GM23338 (cell line): ENCODE data around the gene AACS. TPM values are rescaled to one million over a fixed set of nuclear protein-coding genes. Genes with fewer than 3 reads are reported as not detected.

Source experiments
- ATAC-seq: fragments of 200-7000 bp; cut with Tn5 transposase; 3 replicates; pipeline ENCODE4 v1.9.1; 2020
- DNase-seq: peaks from one replicate; pipeline ENCODE4 v3.0.0-alpha.2; 2015; ENCODE audit warnings: low spot score
- H2AFZ ChIP-seq: fragments of 200-600 bp; sonication (generic); 2 replicates; pipeline ENCODE4 v1.8.0; 2016; ENCODE audit warnings: antibody characterized with exemption, mild to moderate bottlenecking, moderate library complexity
- H3F3A ChIP-seq: fragments of 200-600 bp; sonication (generic); replicated peaks from 2 replicates; pipeline ENCODE4 v1.8.0; 2017; ENCODE audit warnings: antibody characterized with exemption, mixed run types, low read depth
- H3K27ac ChIP-seq: fragments of 200-600 bp; sonication (generic); 2 replicates; pipeline ENCODE4 v1.6.1; 2016; ENCODE audit warnings: low read depth
- H3K27me3 ChIP-seq: fragments of 200-600 bp; sonication (generic); 2 replicates; pipeline ENCODE4 v1.8.0; 2016; ENCODE audit warnings: mild to moderate bottlenecking, mixed run types, moderate library complexity; ENCODE audit not compliant: insufficient read depth
- H3K36me3 ChIP-seq: fragments of 200-600 bp; sonication (generic); 2 replicates; pipeline ENCODE4 v1.8.0; 2016; ENCODE audit warnings: mild to moderate bottlenecking; ENCODE audit not compliant: insufficient read depth
- H3K4me1 ChIP-seq: fragments of 200-600 bp; sonication (generic); 2 replicates; pipeline ENCODE4 v1.8.0; 2016; ENCODE audit warnings: mild to moderate bottlenecking, moderate library complexity; ENCODE audit not compliant: insufficient read depth
- H3K4me2 ChIP-seq: fragments of 200-600 bp; sonication (generic); 2 replicates; pipeline ENCODE4 v1.7.1; 2017; ENCODE audit warnings: mixed run types
- H3K4me3 ChIP-seq: fragments of 200-600 bp; sonication (generic); 2 replicates; pipeline ENCODE4 v1.6.1; 2016; ENCODE audit warnings: mixed run types
- H3K79me2 ChIP-seq: fragments of 200-600 bp; sonication (generic); replicated peaks from 2 replicates; pipeline ENCODE4 v1.8.0; 2017; ENCODE audit warnings: mild to moderate bottlenecking; ENCODE audit not compliant: insufficient read depth
- H3K9me2 ChIP-seq: fragments of 200-600 bp; sonication (generic); 2 replicates; pipeline ENCODE4 v1.8.0; 2017; ENCODE audit not compliant: insufficient read depth
- H4K20me1 ChIP-seq: fragments of 200-600 bp; sonication (generic); replicated peaks from 2 replicates; pipeline ENCODE4 v1.8.0; 2017; ENCODE audit warnings: mild to moderate bottlenecking; ENCODE audit not compliant: insufficient read depth
- H3K27ac Mint-ChIP-seq: 2 replicates; pipeline ENCODE4 v1.8.0; 2020; ENCODE audit warnings: inconsistent platforms, mild to moderate bottlenecking, moderate library complexity, mixed read lengths
- H3K27me3 Mint-ChIP-seq: 3 replicates; pipeline ENCODE4 v1.8.0; 2022; ENCODE audit warnings: low read depth, mild to moderate bottlenecking, moderate library complexity, mixed read lengths, inconsistent platforms; ENCODE audit not compliant: insufficient read depth, poor library complexity
- H3K36me3 Mint-ChIP-seq: 3 replicates; pipeline ENCODE4 v1.8.0; 2021; ENCODE audit warnings: low read depth, mild to moderate bottlenecking, inconsistent platforms, moderate library complexity, mixed read lengths
- H3K4me1 Mint-ChIP-seq: 3 replicates; pipeline ENCODE4 v1.8.0; 2020; ENCODE audit warnings: mild to moderate bottlenecking, inconsistent platforms, mixed read lengths
- H3K4me3 Mint-ChIP-seq: 3 replicates; pipeline ENCODE4 v1.8.0; 2021; ENCODE audit warnings: moderate library complexity, mild to moderate bottlenecking, inconsistent platforms, mixed read lengths
- H3K9me3 Mint-ChIP-seq: 3 replicates; pipeline ENCODE4 v1.8.0; 2020; ENCODE audit warnings: moderate library complexity, mild to moderate bottlenecking, inconsistent platforms, mixed read lengths
- EZH2 ChIP-seq: fragments of 200-600 bp; sonication (generic); IDR thresholded peaks from one replicate; pipeline ENCODE4 v1.8.0; 2017; ENCODE audit warnings: antibody characterized with exemption, mild to moderate bottlenecking, low read depth; ENCODE audit not compliant: unreplicated experiment
- NANOG ChIP-seq: IDR thresholded peaks from 2 replicates; pipeline ENCODE4 v1.6.1; 2016; ENCODE audit warnings: antibody characterized with exemption, borderline replicate concordance
- STAT1 ChIP-seq: IDR thresholded peaks from one replicate; pipeline ENCODE4 v1.6.1; 2016; ENCODE audit warnings: antibody characterized with exemption; ENCODE audit not compliant: unreplicated experiment
- ZNF114 ChIP-seq: fragments of 250-450 bp; sonication (Bioruptor Pico); IDR thresholded peaks from 2 replicates; pipeline ENCODE4 v1.5.0; 2020; ENCODE audit warnings: mild to moderate bottlenecking, moderate library complexity
- ZNF462 ChIP-seq: fragments of 250-450 bp; sonication (Bioruptor Pico); IDR thresholded peaks from 2 replicates; pipeline ENCODE4 v1.5.0; 2020; ENCODE audit warnings: mild to moderate bottlenecking, moderate library complexity
- polyA plus RNA-seq: library from polyadenylated mRNA; unstranded; fragments of >200 nt; fragmentation: Nextera tagmentation; extraction: Ambion mirVana; gene quantifications from 2 replicates; pipeline ENCODE4 v1.2.1, GENCODE V29; 2016
- total RNA-seq: library from RNA; depleted of rRNA; stranded (reverse); fragments of >200 nt; shearing (Covaris generic); gene quantifications from 2 replicates; pipeline ENCODE4 v1.2.3, GENCODE V29; 2014
- TF ChIP-seq, protein P1 (sequence below), 2 experiments: fragments of 200-600 bp in 1 of 2; sonication (generic) in 1 of 2; conservative IDR thresholded peaks; 2 replicates each; pipeline versions ENCODE4 v1.5.1 to v1.6.1; 2016 to 2017; ENCODE audit warnings: antibody characterized with exemption in 2 of 2, low read depth in 2 of 2, mild to moderate bottlenecking in 2 of 2, moderate library complexity in 1 of 2

AACS gene
- total and polyA plus RNA-seq, 2 experiments from 2014 or later = 31.1 to 64.4 TPM

DNA sequence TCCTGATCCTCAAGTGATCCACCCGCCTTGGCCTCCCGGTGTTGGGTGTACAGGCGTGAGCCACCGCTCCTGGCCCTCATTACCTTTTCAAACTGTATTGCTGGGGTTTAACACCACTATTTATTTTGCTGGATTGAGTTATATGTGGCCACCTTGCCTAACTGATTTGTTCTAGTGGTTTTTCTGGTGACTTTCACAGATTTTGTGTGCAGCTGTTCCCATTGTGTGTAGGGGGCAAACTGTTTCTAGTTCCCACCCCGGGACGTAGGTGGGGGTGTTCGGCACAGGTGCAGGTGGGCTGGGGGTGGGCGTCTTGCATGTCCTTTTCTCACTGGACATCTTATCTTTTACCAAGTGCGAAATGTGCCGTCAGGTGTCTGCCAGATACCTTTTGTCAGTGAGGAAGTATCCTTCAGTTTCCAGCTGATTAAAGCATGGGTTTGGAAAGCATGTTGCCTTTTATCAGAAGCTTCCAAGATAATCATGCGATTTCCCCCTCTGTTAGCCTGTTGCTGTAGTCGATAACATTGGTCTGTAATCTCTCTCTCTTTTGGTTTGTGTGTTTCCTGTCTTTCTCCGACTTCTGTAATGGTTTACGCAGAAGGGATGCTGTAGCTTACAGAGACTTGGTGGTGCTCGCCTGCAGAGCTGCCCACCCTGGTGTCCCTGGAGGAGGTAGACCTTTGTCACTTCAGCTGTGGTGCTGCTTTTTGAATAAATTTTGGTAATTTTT is 33.6 kb downstream of the AACS start:
- Histone ChIP-seq H3K4me2 (no peak overlapping the region), H3F3A (0 out of 2 replicates have a peak, but pooled peaks cover 7% of the 10 kb centered on the region), H2AFZ (no peak overlapping the region), H3K4me3 (no peak overlapping the region), H4K20me1 (peaks cover 23% of the 10 kb centered on the region), H3K4me1 (no peaks in the 10 kb centered on the region), H3K27me3 (no peaks in the 10 kb centered on the region), H3K79me2 (peaks cover 49% of the 10 kb centered on the region), H3K36me3 (peaks cover 10% of the 10 kb centered on the region), H3K27ac (no peak overlapping the region), H3K9me2 (no peaks in the 10 kb centered on the region)
- Mint-ChIP-seq H3K9me3 (no peaks in the 10 kb centered on the region; the same call in 1 of the 3 replicates), H3K4me1 (peaks cover 9% of the 10 kb centered on the region; the same call in 1 of the 3 replicates), H3K4me3 (no peak overlapping the region), H3K27me3 (peaks cover 10% of the 10 kb centered on the region), H3K36me3 (peaks cover 15% of the 10 kb centered on the region), H3K27ac (no peak overlapping the region)
- DNase-seq = no peak
- ATAC-seq = no peak
- TF ChIP-seq, protein P1, sequence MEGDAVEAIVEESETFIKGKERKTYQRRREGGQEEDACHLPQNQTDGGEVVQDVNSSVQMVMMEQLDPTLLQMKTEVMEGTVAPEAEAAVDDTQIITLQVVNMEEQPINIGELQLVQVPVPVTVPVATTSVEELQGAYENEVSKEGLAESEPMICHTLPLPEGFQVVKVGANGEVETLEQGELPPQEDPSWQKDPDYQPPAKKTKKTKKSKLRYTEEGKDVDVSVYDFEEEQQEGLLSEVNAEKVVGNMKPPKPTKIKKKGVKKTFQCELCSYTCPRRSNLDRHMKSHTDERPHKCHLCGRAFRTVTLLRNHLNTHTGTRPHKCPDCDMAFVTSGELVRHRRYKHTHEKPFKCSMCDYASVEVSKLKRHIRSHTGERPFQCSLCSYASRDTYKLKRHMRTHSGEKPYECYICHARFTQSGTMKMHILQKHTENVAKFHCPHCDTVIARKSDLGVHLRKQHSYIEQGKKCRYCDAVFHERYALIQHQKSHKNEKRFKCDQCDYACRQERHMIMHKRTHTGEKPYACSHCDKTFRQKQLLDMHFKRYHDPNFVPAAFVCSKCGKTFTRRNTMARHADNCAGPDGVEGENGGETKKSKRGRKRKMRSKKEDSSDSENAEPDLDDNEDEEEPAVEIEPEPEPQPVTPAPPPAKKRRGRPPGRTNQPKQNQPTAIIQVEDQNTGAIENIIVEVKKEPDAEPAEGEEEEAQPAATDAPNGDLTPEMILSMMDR (conservative IDR thresholded peaks at IDR 0.05; ENCODE audit: low read depth in 2 of 2) = no peak
- TF ChIP-seq STAT1 (no peak), ZNF114 (CRISPR knock-in tag) (no peak), ZNF462 (no peak), NANOG (no peak), EZH2 (no peak)
